ENCODE results near the gene LY6G5B.
A peak's percentile ranks its signal among the peaks of the same experiment; 100 is the strongest.

The LY6G5B gene

DNA sequence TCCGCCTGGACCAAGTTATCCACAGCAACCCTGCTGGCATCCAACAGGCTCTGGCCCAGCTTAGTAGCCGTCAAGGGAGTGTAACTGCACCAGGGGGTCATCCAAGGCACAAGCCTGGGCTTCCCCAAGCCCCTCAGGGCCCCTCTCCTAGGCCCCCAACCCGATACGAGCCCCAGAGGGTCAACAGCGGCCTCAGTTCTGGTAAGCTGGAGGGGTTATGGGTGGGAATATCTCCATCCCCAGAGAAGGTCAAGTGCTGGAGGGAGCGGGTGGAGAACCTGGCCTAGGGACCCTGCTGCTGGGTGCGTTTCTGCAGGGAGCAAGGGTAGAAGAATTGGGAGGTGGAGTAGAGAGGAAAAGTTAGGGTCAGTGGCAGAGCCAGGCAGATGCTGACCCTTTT, 36.3 kb upstream of the LY6G5B start:
- DNase-seq (ENCODE audit: insufficient read length, low spot score) = no peak
- FAIRE-seq = no peak
- no peak for TF ChIP-seq POLR2A (IDR thresholded peaks at IDR 0.05; ENCODE audit: low read depth, low read length)

DNA sequence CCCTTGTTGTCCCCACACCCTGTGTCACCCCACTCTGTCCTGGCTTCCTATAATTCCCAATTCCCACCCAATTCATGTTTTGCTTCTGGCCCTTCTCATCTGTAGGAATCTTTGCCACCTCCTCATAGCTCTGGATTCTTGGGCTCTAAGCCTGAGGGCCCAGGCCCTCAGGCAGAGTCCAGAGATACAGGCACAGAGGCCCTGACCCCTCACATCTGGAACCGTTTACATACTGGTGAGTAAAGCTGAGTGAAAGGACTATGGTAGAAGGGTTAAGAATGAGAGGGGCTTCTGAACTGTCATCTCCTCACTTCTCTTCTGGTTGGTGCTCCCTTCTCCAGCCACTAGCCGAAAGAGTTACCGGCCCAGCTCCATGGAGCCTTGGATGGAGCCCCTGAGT, 35.6 kb upstream of the LY6G5B start:
- no peak for TF ChIP-seq POLR2A (IDR thresholded peaks at IDR 0.05; ENCODE audit: low read depth, low read length)
- no peak for DNase-seq (ENCODE audit: insufficient read length, low spot score)
- FAIRE-seq = no peak

DNA sequence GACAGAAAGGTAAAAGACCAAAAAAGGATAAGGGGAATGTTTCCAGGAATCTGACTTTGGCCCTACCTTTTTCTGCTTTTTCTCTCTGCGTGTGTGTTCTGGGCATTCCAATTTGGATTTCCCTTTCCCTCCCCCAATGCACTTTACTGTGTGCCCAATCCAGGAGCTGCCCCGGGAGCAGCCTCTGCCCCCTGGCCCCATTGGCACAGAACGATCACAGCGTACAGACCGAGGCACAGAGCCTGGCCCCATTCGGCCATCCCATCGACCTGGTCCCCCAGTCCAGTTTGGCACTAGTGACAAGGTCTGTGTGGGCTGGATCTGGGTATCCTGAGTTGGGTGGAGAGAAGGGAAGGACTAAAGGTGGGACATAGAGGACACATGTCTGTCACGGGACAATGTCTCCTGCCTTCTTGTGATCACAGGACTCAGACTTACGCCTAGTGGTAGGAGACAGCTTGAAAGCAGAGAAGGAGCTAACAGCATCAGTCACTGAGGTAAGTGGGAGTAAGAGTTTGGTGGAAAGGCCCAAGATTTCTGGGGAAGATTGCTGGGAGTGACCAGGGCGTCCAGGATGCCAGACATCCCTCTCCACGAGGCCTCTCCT, 34.7 kb upstream of the LY6G5B start:
- no peak for TF ChIP-seq POLR2A (IDR thresholded peaks at IDR 0.05; ENCODE audit: low read depth, low read length)
- no peak for DNase-seq (ENCODE audit: insufficient read length, low spot score)
- no peak for FAIRE-seq

DNA sequence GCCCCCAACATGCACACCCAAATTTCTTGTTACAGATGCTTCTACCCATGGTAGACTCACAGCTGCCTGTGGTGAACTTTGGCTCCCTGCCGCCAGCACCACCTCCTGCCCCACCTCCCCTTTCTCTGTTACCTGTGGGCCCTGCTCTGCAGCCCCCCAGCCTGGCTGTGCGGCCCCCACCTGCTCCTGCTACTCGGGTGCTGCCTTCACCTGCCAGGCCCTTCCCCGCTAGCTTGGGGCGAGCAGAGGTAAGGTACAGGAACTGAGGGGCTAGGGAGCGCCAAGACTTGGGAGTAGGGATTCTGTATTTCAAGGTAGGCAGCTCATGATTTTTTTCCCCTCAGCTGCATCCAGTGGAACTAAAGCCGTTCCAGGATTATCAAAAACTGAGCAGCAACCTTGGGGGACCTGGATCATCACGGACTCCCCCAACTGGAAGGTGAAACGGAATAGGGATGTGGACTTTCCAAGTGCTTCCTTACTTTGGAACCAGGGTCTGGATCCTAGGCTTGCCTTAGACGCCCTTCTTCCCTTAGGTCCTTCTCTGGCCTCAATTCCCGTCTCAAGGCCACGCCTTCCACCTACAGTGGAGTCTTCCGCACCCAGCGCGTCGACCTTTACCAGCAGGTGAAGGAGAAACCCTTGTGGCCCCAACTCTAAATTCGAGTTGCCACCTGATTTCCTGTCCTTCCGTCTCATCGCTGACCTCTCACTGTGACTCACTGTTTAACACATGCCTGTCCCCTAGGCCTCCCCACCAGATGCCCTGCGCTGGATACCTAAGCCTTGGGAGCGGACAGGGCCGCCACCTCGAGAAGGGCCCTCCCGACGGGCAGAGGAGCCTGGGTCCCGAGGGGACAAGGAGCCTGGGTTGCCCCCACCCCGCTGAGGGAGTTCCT, 32.8 kb upstream of the LY6G5B start:
- DNase-seq (ENCODE audit: insufficient read length, low spot score) = no peak
- no peak for FAIRE-seq
- no peak for TF ChIP-seq POLR2A (IDR thresholded peaks at IDR 0.05; ENCODE audit: low read depth, low read length)

DNA sequence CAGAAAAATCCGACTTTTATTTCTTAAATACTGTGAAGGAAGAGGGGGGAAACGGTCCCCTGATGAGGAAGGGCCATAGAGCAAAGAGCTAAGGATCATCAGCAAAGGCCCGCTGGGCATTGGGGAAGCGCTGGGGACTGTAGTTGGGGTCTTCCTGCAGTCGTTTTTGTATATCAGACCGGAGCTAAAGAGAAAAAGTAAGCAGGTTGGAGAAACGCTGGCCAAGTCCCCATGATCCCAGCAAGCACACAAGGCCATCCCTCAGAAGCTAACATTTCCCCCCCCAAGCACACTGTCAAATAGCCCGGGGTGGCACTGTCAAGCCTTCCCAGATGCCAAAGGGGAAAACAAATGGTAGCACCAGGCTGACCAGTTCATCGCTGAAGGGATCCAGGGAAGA, 30.7 kb upstream of the LY6G5B start:
- DNase-seq (ENCODE audit: insufficient read length, low spot score) = no peak
- FAIRE-seq = no peak
- TF ChIP-seq POLR2A (IDR thresholded peaks at IDR 0.05; ENCODE audit: low read depth, low read length) = no peak

DNA sequence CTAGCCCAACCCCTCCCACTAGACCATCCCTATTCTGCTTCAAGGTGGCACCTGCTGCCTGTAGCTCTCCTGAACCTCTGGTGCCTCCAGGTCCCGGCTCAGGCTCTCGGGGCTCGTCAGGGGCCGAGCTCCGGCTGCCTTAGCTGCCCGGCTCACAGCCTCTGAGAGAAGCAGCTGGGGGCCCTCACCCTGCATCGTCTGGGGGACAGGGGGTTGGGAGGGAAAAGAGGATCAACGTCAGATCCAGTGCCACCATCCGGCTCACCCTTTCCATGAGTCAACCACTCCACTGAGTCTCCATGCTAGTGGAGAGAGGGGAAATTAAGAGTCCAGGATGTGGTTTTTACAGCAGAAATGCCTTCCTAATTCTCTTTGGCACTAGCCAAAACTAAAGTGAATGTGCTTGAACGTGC, 30.3 kb upstream of the LY6G5B start:
- DNase-seq (ENCODE audit: insufficient read length, low spot score) = no peak
- TF ChIP-seq POLR2A (IDR thresholded peaks at IDR 0.05; ENCODE audit: low read depth, low read length) = no peak
- FAIRE-seq = no peak

DNA sequence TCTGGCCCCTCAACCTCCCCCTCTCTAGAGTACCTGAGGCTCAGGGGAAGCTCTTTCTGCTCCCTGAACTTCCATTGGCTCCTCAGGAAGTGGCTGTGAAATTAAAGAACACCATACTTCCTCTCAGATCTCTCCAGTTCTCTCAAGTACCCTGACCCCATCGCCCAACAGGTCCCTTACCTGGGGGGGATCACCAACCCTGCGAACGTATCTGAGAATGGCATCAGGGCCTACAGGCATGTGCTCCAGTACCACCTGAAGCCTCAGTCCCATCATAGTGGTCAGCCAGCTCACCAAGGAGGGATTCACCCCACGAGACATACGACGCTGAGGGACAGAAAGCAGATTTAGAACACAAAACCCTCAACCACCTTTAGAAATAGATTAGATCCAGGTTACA, 29.2 kb upstream of the LY6G5B start:
- no peak for DNase-seq (ENCODE audit: insufficient read length, low spot score)
- no peak for FAIRE-seq
- no peak for TF ChIP-seq POLR2A (IDR thresholded peaks at IDR 0.05; ENCODE audit: low read depth, low read length)

DNA sequence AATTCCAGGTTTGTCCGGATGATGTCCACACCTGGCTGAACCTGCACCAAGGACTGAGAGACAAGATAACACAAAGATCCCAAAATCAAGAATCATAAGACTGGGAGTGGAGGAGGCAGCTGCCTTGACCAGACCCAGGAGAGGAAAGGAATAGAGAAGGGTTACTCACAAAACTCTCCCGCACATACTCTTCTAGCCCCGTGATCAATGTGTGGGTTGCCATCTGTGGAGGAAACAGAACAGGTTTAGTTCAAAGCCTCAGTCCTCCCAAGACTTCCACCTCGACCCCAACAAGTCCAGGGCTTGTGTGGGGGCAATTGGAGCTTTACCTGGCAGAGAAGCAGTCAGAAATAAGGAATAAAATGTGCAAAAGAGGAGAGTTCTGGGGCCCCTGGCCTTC, 28.4 kb upstream of the LY6G5B start:
- FAIRE-seq = no peak
- DNase-seq (ENCODE audit: insufficient read length, low spot score) = no peak
- TF ChIP-seq POLR2A (IDR thresholded peaks at IDR 0.05; ENCODE audit: low read depth, low read length) = no peak

DNA sequence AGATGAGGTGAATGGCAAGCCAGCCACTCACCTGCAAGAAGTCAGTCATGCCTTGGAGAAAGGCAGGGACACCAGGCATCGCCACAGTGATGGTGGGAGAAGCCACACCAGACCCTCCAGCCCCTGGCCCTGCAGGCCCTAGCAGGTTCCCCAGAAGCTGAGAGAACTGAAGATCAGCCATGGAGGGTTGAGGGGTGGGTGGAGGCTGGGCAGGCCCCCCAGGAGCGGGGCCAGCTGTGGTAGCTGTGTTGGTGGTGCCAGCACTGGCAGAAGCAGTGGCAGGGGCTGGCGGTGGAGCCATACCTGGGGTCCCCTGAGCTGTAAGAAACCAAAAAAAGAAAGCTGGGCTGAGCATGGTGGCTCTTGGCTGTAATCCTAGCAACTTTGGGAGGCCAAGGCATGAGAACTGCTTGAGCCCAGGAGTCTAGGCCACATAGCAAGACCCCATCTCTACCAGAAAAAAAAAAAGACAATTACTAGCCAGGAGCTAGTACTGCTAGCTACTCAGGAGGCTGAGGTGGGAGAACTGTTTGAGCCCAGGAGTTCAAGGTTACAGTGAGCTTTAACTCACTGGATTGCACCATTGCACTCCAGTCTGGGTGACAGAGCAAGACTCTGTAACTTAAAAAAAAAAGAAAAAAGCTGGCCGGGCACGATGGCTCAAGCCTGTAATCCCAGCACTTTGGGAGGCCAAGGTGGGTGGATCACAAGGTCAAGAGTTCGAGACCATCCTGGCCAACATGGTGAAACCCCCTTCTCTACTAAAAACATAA, 26.8 kb upstream of the LY6G5B start:
- TF ChIP-seq POLR2A (IDR thresholded peaks at IDR 0.05; ENCODE audit: low read depth, low read length) = no peak
- FAIRE-seq (no peak), DNase-seq (ENCODE audit: insufficient read length, low spot score) (no peak)

DNA sequence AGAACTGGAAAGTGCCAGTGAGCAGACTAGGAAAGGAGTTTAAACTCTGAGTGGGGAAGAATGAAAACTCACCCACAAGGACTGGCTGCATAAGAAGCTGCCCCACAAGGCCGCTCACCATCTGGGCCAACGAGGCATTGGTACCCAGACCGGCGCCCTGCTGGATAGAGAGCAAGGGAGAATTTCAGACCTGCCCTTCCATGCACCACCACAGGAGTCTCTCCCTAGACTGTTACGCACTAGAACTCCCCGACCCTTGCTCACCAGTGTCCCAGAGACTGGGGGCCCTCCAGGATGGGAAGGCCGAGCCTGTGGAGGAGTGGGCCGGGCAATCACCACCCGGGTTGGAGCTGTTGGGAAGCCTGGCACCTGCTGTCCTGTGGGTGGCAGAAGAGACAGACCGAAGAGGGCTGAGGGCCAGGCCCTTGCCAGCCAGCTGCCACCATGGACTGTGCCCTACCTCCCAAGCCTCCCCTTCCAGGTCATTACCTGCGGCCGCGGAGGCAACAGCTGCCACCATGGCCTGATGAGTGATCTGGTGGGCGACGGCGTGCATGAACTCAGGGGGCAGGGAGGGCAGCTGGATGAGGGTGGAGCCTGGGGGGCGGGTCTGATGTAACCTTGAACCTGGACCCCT, 25.8 kb upstream of the LY6G5B start:
- no peak for TF ChIP-seq POLR2A (IDR thresholded peaks at IDR 0.05; ENCODE audit: low read depth, low read length)

DNA sequence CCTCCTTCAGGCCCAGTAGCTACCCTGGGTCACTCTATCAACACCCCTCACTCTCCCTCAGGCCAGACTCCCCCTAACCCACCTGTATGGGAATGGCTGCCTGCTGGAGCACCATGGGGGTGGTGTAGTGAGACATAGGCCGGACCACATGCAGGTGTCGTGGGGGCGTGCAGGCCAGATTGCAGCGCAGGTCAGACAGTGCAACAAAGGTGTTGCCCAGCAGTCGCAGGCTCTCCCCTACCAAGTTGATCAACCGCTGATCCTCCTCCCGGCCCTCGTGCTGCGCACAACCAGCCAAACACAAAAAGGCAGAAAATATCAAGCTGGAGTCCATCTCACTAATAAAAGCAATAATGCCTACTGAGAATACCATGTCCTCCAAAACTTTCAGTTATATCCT, 24.5 kb upstream of the LY6G5B start:
- FAIRE-seq = no peak
- DNase-seq (ENCODE audit: insufficient read length, low spot score) = no peak
- TF ChIP-seq POLR2A (IDR thresholded peaks at IDR 0.05; ENCODE audit: low read depth, low read length) = no peak

More for the DNA sequence above, 25.8 kb upstream of the LY6G5B start:
- no peak for DNase-seq (ENCODE audit: insufficient read length, low spot score)
- no peak for FAIRE-seq

DNA sequence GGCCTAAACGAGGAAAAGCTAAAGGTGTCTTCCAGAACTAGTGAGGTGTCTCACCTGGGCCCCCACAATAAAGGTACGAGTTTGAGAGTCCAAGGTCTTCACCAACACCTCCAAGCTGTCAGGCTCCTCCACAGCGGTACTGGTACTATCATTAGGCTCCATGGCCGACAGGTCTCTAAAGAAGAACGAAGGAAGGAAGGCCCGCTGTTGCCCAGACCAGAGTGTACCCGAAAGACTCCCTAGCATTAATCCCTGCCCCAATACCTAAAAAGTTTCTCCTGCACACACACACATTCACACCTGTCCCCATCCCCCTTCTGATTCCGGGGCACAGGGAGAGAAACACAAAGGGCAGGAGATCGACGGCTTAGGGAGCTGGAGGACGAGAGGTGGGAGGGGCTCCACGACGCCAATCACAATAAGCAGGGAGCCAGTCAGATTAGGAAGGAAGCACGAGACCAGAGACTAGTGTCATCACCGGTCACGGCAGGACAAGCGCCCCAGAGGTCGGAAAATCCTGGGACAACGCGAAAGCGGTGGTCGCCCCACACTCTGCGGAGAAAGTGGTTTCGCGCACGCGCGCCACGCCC, 18.1 kb upstream of the LY6G5B start:
- DNase-seq (ENCODE audit: insufficient read length, low spot score) (peak; percentile 78), FAIRE-seq (no peak)
- no peak for TF ChIP-seq POLR2A (IDR thresholded peaks at IDR 0.05; ENCODE audit: low read depth, low read length)

DNA sequence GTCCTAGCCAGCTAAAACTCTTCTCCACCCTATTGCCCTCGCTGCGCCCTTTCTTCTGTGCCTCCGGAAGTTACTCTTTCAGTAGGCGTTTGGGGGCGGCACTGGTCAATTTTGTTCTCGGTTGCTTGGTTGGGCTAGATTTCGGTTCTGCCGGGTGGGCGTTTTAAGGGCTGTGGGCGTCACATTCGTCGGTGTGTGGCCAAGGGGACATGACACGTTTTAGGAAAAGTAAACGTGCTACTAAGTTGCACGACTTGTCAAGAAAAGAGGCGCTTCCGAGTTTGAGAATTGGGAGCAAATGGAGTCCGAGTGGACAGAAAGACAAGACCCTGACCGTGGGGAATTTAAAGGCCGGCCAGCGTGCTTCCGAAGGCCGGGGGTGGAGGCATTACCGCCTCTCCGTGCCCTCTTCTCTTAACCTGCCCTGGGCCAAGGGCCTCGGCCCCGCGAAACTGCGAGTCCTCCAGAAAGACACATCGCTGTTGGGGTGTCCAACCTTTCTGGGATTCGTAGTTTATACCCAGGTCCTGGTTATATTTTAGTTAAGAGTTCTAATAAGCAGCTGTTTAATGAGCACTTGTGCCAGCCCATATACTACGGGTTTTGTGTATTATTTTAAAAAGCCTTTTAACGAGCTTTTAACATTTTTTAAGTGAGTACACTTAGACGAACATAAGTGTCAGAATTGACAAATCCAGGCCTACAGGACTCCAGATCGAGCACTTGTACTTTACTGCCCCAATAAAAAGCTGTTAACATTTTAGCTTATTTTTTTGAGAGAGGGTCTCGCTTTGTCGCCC, 16.7 kb upstream of the LY6G5B start:
- FAIRE-seq (peak; percentile 50), DNase-seq (ENCODE audit: insufficient read length, low spot score) (peak; percentile 69)
- 0 out of 2 replicates have a peak, but pooled peaks have one; percentile 29 for TF ChIP-seq POLR2A (IDR thresholded peaks at IDR 0.05; ENCODE audit: low read depth, low read length)
